SK-N-SH (cell line): Measurements from ENCODE around the gene PIAS3. TPM values are rescaled to one million over a fixed set of nuclear protein-coding genes. Genes with fewer than 3 reads are reported as not detected.

Experiments
- CTCF ChIA-PET: fragments of 300-600, 350-600 bp; formaldehyde crosslinking; extraction: SDS; loops from one replicate; lab custom pipeline; 2021; lab: Yijun Ruan, JAX
- POLR2A ChIA-PET: fragments of 350-600 bp; sonication (Branson Sonifier 250); formaldehyde crosslinking; extraction: SDS; loops from one replicate; lab custom pipeline; 2020; ENCODE audit warnings: antibody characterized with exemption, inconsistent platforms; lab: Yijun Ruan, JAX
- DNase-seq: peaks from one replicate; pipeline ENCODE4 v3.0.0; 2012
- H2AFZ ChIP-seq: fragments of 200-600 bp; sonication (generic); 2 replicates; pipeline ENCODE4 v1.8.1; 2016; ENCODE audit warnings: antibody characterized with exemption, mild to moderate bottlenecking, low read depth
- H3F3A ChIP-seq: fragments of 200-600 bp; sonication (generic); replicated peaks from 2 replicates; pipeline ENCODE3; 2016; ENCODE audit warnings: antibody characterized with exemption, mild to moderate bottlenecking; ENCODE audit not compliant: insufficient read depth
- H3K27ac ChIP-seq, 2 experiments: fragments of 200-500 bp in 1 of 2; fragments of 200-600 bp in 1 of 2; sonication (Bioruptor generic) in 1 of 2; sonication (generic), shearing (Covaris generic) in 1 of 2; 2 replicates each; pipeline versions ENCODE4 v1.5.1 to v1.6.1; 2014 to 2016; ENCODE audit warnings: low read depth in 2 of 2, inconsistent platforms in 1 of 2, low read length in 1 of 2, mild to moderate bottlenecking in 1 of 2, mixed read lengths in 1 of 2
- H3K27me3 ChIP-seq: fragments of 200-600 bp; sonication (generic), shearing (Covaris generic); 2 replicates; pipeline ENCODE4 v1.6.1; 2016; ENCODE audit warnings: mixed run types; ENCODE audit not compliant: insufficient read depth
- H3K36me3 ChIP-seq, 2 experiments: fragments of 200-500 bp in 1 of 2; fragments of 200-600 bp in 1 of 2; sonication (Bioruptor generic) in 1 of 2; sonication (generic) in 1 of 2; replicated peaks in 1 of 2; 2 replicates each; pipeline versions ENCODE3 to v1.5.1; 2014 to 2016; ENCODE audit warnings: low read length in 1 of 2, mild to moderate bottlenecking in 1 of 2; ENCODE audit not compliant: insufficient read depth in 2 of 2, control insufficient read depth in 1 of 2
- H3K4me1 ChIP-seq, 2 experiments: fragments of 200-500 bp in 1 of 2; fragments of 200-600 bp in 1 of 2; sonication (Bioruptor generic) in 1 of 2; sonication (generic), shearing (Covaris generic) in 1 of 2; 2 replicates each; pipeline versions ENCODE4 v1.5.1 to v1.6.1; 2014 to 2016; ENCODE audit warnings: low read depth in 1 of 2, low read length in 1 of 2, mixed run types in 1 of 2; ENCODE audit not compliant: insufficient read depth in 2 of 2, control insufficient read depth in 1 of 2
- H3K4me2 ChIP-seq: fragments of 200-600 bp; sonication (generic), shearing (Covaris generic); 2 replicates; pipeline ENCODE4 v1.6.1; 2017; ENCODE audit warnings: mixed run types
- H3K4me3 ChIP-seq, 2 experiments: fragments of 200-500 bp in 1 of 2; fragments of 200-600 bp in 1 of 2; sonication (Bioruptor generic) in 1 of 2; sonication (generic), shearing (Covaris generic) in 1 of 2; 2 replicates each; pipeline versions ENCODE4 v1.5.1 to v1.8.1; 2014 to 2016; ENCODE audit warnings: low read depth in 2 of 2, inconsistent platforms in 1 of 2, low read length in 1 of 2, mild to moderate bottlenecking in 1 of 2, mixed read lengths in 1 of 2, moderate library complexity in 1 of 2
- H3K79me2 ChIP-seq: fragments of 200-600 bp; sonication (generic); 2 replicates; pipeline ENCODE4 v1.8.1; 2017; ENCODE audit warnings: mild to moderate bottlenecking; ENCODE audit not compliant: insufficient read depth
- H3K9ac ChIP-seq: fragments of 200-600 bp; sonication (generic); 2 replicates; pipeline ENCODE4 v1.6.1; 2017; ENCODE audit warnings: mixed run types
- H3K9me2 ChIP-seq: fragments of 200-600 bp; sonication (generic); 2 replicates; pipeline ENCODE4 v1.6.1; 2017; ENCODE audit warnings: mixed run types
- H3K9me3 ChIP-seq: fragments of 200-600 bp; sonication (generic); 2 replicates; pipeline ENCODE4 v1.6.1; 2017; ENCODE audit warnings: mixed run types, mild to moderate bottlenecking, moderate library complexity
- H4K20me1 ChIP-seq: fragments of 200-600 bp; sonication (generic); 2 replicates; pipeline ENCODE4 v1.6.1; 2017; ENCODE audit warnings: mild to moderate bottlenecking, mixed run types; ENCODE audit not compliant: insufficient read depth
- EP300 ChIP-seq, 2 experiments: IDR thresholded peaks; 2 replicates each; pipeline versions ENCODE4 v1.4.0 to v1.6.1; 2012; ENCODE audit warnings: borderline replicate concordance in 1 of 2, low read depth in 1 of 2, low read length in 1 of 2
- GABPA ChIP-seq: IDR thresholded peaks from 2 replicates; pipeline ENCODE4 v1.4.0; 2012; ENCODE audit warnings: low read depth, mild to moderate bottlenecking
- GATA2 ChIP-seq: sonication (generic); formaldehyde crosslinking; IDR thresholded peaks from 2 replicates; pipeline ENCODE4 v1.5.0; 2020; ENCODE audit warnings: mild to moderate bottlenecking, missing genetic modification reagents
- JUND ChIP-seq: IDR thresholded peaks from 2 replicates; pipeline ENCODE4 v1.4.0; 2012
- MEF2A ChIP-seq: IDR thresholded peaks from 2 replicates; pipeline ENCODE4 v1.4.0; 2012; ENCODE audit warnings: low read depth, borderline replicate concordance
- NRF1 ChIP-seq: IDR thresholded peaks from 2 replicates; pipeline ENCODE4 v1.6.1; 2012; ENCODE audit warnings: low read depth, mild to moderate bottlenecking, low read length
- POLR2AphosphoS5 ChIP-seq: IDR thresholded peaks from 2 replicates; pipeline ENCODE4 v1.6.1; 2012; ENCODE audit warnings: low read depth, low read length
- SIN3A ChIP-seq: IDR thresholded peaks from 2 replicates; pipeline ENCODE4 v1.6.1; 2012; ENCODE audit warnings: low read depth, mild to moderate bottlenecking, low read length, moderate library complexity, borderline replicate concordance
- TAF1 ChIP-seq: IDR thresholded peaks from 2 replicates; pipeline ENCODE4 v1.6.1; 2012; ENCODE audit warnings: low read depth, mild to moderate bottlenecking, low read length, moderate library complexity, borderline replicate concordance
- WGBS: methylation state at CpG from one replicate; pipeline ENCODE4 v1.1.6; 2017; ENCODE audit warnings: low lambda C conversion rate; 5-methylcytosine and 5-hydroxymethylcytosine counted together
- polyA plus RNA-seq, 3 experiments: library from polyadenylated mRNA; depleted of rRNA; stranded (reverse); fragments of >200 nt; gene quantifications; 2 replicates each; pipeline ENCODE4 v1.2.3, GENCODE V29; 2012
- TF ChIP-seq, protein P1 (sequence below): fragments of 150-350 bp; IDR thresholded peaks from 2 replicates; pipeline ENCODE4 v1.6.1; 2016; ENCODE audit warnings: mild to moderate bottlenecking, low read depth, low read length
- TF ChIP-seq, protein P2 (sequence below): IDR thresholded peaks from 2 replicates; pipeline ENCODE4 v1.4.0; 2012; ENCODE audit warnings: low read depth, borderline replicate concordance
- TF ChIP-seq, protein P3 (sequence below): IDR thresholded peaks from 2 replicates; pipeline ENCODE4 v1.4.0; 2012; ENCODE audit warnings: low read depth
- TF ChIP-seq, protein P4 (sequence below): IDR thresholded peaks from 2 replicates; pipeline ENCODE4 v1.4.0; 2012; ENCODE audit warnings: low read depth, borderline replicate concordance

The PIAS3 gene
- polyA plus RNA-seq, 1 of the 3 experiments (the other 2 are of a cell fraction): 35.5 TPM

DNA sequence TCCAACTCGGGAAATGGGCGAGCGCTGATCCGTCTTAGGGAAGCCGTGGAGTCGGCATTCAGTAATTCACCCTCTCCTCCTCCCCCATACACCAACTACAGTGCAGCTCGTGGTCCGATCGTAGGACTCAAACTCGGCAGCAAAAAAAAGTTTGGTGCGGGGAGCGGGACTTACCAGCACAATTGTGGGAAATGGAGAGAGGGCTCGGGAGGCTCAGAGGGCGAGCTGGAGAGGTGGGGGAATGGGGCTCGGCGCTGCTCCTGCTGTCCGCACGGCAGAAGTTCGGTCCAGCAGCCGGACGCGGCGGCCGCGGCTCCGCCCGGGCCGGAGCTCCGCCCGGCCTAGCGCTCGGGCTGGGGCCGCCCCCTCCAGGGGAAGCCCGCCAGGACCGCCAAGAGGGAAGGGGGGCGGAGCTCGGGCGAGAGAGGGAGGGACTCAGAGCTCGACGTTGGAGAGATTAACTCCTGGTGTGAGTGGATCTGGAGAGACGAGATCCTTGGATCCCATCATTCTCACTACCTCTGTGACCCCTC is 676 bp upstream of the PIAS3 start:
- no peaks in the 10 kb centered on the region for H3K9me2 ChIP-seq
- H2AFZ ChIP-seq: peak overlapping the region; percentile 88
- CTCF ChIA-PET: interaction anchor here (0.5 to 9.4 kb wide), 9 partner anchors 9 to 148 kb away, joined by 3 to 162 read pairs (median 3); partner anchors contain the start of genes LIX1L and NUDT17
- H4K20me1 ChIP-seq: no peaks in the 10 kb centered on the region; the same call in 1 of the 2 replicates
- no peaks in the 10 kb centered on the region; the same call in 1 of the 2 replicates for H3K27me3 ChIP-seq
- WGBS: 0% methylated on average over 16 of the region's 41 CpGs
- peaks cover 8 to 9% of the 10 kb centered on the region in 2 experiments; a peak in 3 of 4 replicates for H3K4me1 ChIP-seq
- peaks cover 18 to 20% of the 10 kb centered on the region in 2 experiments for H3K36me3 ChIP-seq
- no peaks in the 10 kb centered on the region for H3K9me3 ChIP-seq
- DNase-seq: peak; percentile 92
- no peaks in the 10 kb centered on the region for H3F3A ChIP-seq
- TF ChIP-seq JUND: no peak
- TF ChIP-seq, protein P1, sequence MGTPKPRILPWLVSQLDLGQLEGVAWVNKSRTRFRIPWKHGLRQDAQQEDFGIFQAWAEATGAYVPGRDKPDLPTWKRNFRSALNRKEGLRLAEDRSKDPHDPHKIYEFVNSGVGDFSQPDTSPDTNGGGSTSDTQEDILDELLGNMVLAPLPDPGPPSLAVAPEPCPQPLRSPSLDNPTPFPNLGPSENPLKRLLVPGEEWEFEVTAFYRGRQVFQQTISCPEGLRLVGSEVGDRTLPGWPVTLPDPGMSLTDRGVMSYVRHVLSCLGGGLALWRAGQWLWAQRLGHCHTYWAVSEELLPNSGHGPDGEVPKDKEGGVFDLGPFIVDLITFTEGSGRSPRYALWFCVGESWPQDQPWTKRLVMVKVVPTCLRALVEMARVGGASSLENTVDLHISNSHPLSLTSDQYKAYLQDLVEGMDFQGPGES: no peak
- no peak for TF ChIP-seq GABPA
- TF ChIP-seq, protein P2, sequence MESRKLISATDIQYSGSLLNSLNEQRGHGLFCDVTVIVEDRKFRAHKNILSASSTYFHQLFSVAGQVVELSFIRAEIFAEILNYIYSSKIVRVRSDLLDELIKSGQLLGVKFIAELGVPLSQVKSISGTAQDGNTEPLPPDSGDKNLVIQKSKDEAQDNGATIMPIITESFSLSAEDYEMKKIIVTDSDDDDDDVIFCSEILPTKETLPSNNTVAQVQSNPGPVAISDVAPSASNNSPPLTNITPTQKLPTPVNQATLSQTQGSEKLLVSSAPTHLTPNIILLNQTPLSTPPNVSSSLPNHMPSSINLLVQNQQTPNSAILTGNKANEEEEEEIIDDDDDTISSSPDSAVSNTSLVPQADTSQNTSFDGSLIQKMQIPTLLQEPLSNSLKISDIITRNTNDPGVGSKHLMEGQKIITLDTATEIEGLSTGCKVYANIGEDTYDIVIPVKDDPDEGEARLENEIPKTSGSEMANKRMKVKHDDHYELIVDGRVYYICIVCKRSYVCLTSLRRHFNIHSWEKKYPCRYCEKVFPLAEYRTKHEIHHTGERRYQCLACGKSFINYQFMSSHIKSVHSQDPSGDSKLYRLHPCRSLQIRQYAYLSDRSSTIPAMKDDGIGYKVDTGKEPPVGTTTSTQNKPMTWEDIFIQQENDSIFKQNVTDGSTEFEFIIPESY: peak; percentile 52; the same call in 1 of the 2 replicates
- TF ChIP-seq TAF1: peak; percentile 57; the same call in 1 of the 2 replicates
- TF ChIP-seq, protein P3, sequence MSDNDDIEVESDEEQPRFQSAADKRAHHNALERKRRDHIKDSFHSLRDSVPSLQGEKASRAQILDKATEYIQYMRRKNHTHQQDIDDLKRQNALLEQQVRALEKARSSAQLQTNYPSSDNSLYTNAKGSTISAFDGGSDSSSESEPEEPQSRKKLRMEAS: peak; percentile 38; the same call in 1 of the 2 replicates
- TF ChIP-seq POLR2AphosphoS5: peak; percentile 54
- TF ChIP-seq EP300 (IDR thresholded peaks at IDR 0.05; ENCODE audit: borderline replicate concordance in 1 of 2, low read depth in 1 of 2, low read length in 1 of 2): no peak
- TF ChIP-seq, protein P4, sequence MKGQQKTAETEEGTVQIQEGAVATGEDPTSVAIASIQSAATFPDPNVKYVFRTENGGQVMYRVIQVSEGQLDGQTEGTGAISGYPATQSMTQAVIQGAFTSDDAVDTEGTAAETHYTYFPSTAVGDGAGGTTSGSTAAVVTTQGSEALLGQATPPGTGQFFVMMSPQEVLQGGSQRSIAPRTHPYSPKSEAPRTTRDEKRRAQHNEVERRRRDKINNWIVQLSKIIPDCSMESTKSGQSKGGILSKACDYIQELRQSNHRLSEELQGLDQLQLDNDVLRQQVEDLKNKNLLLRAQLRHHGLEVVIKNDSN: no peak
- TF ChIP-seq GATA2 (CRISPR knock-in tag): no peak
- no peak for TF ChIP-seq NRF1
- TF ChIP-seq SIN3A: peak; percentile 30; the same call in 1 of the 2 replicates
- no peak for TF ChIP-seq MEF2A
- TF ChIP-seq, all 33 proteins: peak for 5
- POLR2A ChIA-PET: interaction anchor here (1.0 to 4.6 kb wide), 9 partner anchors 10 to 149 kb away, joined by 3 to 66 read pairs (median 8); partner anchors contain the start of genes ANKRD34A, ANKRD35, LIX1L and NUDT17
- peaks cover 20% of the 10 kb centered on the region for H3K79me2 ChIP-seq
- H3K27ac ChIP-seq: peak overlapping the region; percentile 83 to 92
- peak overlapping the region; percentile 77 for H3K9ac ChIP-seq
- peak overlapping the region; percentile 66 to 83 for H3K4me3 ChIP-seq
- H3K4me2 ChIP-seq: peak overlapping the region; percentile 76
